ENCODE data around the gene TKFC.

Gene TKFC

DNA sequence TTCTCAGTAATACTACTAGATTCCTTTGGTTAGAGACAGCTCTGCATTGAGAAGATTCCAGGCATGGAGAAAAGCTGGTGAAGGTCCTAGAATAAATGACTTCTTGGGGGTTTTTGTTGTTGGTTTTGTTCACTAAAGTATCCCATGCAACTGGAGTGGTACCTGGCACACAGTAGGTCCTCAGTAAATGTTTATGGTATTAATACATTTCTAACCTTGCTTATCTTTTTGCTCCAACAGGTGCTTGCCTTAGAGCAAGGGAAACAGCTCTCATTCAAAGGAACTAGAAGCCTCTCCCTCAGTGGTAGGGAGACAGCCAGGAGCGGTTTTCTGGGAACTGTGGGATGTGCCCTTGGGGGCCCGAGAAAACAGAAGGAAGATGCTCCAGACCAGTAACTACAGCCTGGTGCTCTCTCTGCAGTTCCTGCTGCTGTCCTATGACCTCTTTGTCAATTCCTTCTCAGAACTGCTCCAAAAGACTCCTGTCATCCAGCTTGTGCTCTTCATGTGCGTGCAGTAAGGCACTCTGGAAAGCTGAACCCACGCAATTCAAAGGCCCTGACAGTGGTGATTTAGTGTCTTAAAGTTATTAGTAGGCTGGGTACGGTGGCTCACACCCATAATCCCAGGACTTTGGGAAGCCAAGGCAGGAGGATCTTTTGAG, 31.1 kb downstream of the TKFC start:
- Histone ChIP-seq H3K27me3 (ENCODE audit: insufficient read depth, low read depth) (no peaks in the 10 kb centered on the region), H3K36me3 (ENCODE audit: insufficient read depth) (peaks cover 21% of the 10 kb centered on the region; the same call in 1 of the 2 replicates), H4K20me1 (ENCODE audit: insufficient read depth) (no peaks in the 10 kb centered on the region), H3K4me2 (no peak overlapping the region), H3K4me3 (IDR thresholded peaks at IDR 0.05; ENCODE audit: insufficient read depth, low read depth, low read length) (no peak overlapping the region), H3K4me1 (ENCODE audit: low read depth, poor library complexity, severe bottlenecking) (peaks cover 74% of the 10 kb centered on the region), H3K27ac (peak overlapping the region; percentile 13; the same call in 1 of the 2 replicates), H2AFZ (ENCODE audit: low read depth) (no peak overlapping the region), H3K79me2 (ENCODE audit: insufficient read depth, low read depth) (peaks cover 50% of the 10 kb centered on the region), H3K9ac (no peak overlapping the region)
- TF ChIP-seq CTCF (conservative IDR thresholded peaks at IDR 0.05; ENCODE audit: low read depth, low read length) = no peak

GRCh38 chr11:61367406-61367805, 34.4 kb downstream of the TKFC start:
- no peak overlapping the region for H2AFZ ChIP-seq (ENCODE audit: low read depth)
- TF ChIP-seq CTCF (conservative IDR thresholded peaks at IDR 0.05; ENCODE audit: low read depth, low read length) = no peak
- H3K36me3 ChIP-seq (ENCODE audit: insufficient read depth) = peaks cover 21% of the 10 kb centered on the region; the same call in 1 of the 2 replicates
- H4K20me1 ChIP-seq (ENCODE audit: insufficient read depth) = no peaks in the 10 kb centered on the region
- H3K27ac ChIP-seq = peak overlapping the region; percentile 99
- H3K4me1 ChIP-seq (ENCODE audit: low read depth, poor library complexity, severe bottlenecking) = peaks cover 88% of the 10 kb centered on the region
- peaks cover 25% of the 10 kb centered on the region for H3K79me2 ChIP-seq (ENCODE audit: insufficient read depth, low read depth)
- no peaks in the 10 kb centered on the region for H3K27me3 ChIP-seq (ENCODE audit: insufficient read depth, low read depth)
- no peak overlapping the region for H3K4me3 ChIP-seq (IDR thresholded peaks at IDR 0.05; ENCODE audit: insufficient read depth, low read depth, low read length)
- peak overlapping the region; percentile 72; the same call in 1 of the 2 replicates for H3K4me2 ChIP-seq
- no peak overlapping the region for H3K9ac ChIP-seq

DNA sequence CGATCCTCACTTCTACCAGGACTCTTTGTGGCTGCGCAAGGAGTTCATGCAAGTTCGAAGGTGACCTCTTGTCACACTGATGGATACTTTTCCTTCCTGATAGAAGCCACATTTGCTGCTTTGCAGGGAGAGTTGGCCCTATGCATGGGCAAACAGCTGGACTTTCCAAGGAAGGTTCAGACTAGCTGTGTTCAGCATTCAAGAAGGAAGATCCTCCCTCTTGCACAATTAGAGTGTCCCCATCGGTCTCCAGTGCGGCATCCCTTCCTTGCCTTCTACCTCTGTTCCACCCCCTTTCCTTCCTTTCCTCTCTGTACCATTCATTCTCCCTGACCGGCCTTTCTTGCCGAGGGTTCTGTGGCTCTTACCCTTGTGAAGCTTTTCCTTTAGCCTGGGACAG, 35.6 kb downstream of the TKFC start:
- Histone ChIP-seq H3K4me2 (peak overlapping the region; percentile 72), H3K27me3 (ENCODE audit: insufficient read depth, low read depth) (no peaks in the 10 kb centered on the region), H4K20me1 (ENCODE audit: insufficient read depth) (no peaks in the 10 kb centered on the region), H3K9ac (peak overlapping the region; percentile 83), H3K36me3 (ENCODE audit: insufficient read depth) (peaks cover 21% of the 10 kb centered on the region; the same call in 1 of the 2 replicates), H3K4me1 (ENCODE audit: low read depth, poor library complexity, severe bottlenecking) (peaks cover 81% of the 10 kb centered on the region), H3K4me3 (IDR thresholded peaks at IDR 0.05; ENCODE audit: insufficient read depth, low read depth, low read length) (no peak overlapping the region), H3K27ac (peak overlapping the region; percentile 99), H2AFZ (ENCODE audit: low read depth) (no peak overlapping the region), H3K79me2 (ENCODE audit: insufficient read depth, low read depth) (peaks cover 12% of the 10 kb centered on the region; the same call in 1 of the 2 replicates)
- no peak for TF ChIP-seq CTCF (conservative IDR thresholded peaks at IDR 0.05; ENCODE audit: low read depth, low read length)

DNA sequence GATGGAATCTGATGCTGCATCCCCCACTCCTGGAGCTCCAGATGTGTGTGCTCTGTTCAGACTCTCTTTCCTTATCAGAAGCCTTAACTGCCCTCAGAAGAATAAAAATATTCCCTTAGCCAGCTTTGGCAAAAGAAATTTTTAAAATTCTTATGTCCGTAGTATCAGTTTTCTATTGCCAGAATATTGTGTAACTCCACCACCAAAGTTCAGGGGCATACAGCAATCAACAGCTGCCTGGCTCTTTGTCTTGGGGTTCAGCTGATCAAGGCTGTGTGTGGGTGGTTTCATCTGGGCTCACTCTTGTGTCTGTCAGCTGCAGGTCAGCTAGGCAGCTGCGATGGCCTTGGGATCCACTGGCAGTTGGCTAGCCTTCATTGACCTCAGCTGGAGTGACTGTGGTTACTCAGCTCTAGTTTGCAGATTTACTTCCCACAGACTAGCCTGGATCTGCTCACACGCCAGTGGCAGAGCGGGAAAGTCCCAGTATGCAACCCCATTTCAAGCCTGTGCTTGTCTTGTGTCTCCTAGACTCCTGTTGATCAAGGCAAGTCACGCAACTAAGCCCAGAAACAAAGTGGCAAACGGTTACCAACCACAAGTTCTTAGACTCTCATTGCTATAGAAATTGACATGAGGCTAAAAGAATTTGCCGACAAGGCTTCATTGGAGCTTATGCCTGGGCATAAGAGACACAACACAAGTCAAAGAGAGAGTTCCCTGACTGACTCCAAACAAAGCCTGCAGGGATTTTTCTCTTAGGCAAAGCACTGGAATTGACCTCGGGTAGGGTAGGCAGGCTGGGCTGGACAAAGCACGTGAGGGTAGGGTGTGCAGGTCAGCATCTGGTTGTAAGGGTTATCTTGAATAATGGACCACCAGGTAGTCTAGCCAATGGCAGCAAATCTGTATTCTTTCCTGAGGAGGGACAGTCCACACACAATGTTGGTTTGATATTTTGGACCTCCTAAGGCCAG, 36.6 kb downstream of the TKFC start:
- H3K27me3 ChIP-seq (ENCODE audit: insufficient read depth, low read depth) = no peaks in the 10 kb centered on the region
- peaks cover 18% of the 10 kb centered on the region; the same call in 1 of the 2 replicates for H3K36me3 ChIP-seq (ENCODE audit: insufficient read depth)
- TF ChIP-seq CTCF (conservative IDR thresholded peaks at IDR 0.05; ENCODE audit: low read depth, low read length) = no peak
- no peak overlapping the region for H3K4me3 ChIP-seq (IDR thresholded peaks at IDR 0.05; ENCODE audit: insufficient read depth, low read depth, low read length)
- peak overlapping the region; percentile 83 for H3K9ac ChIP-seq
- no peak overlapping the region for H2AFZ ChIP-seq (ENCODE audit: low read depth)
- H4K20me1 ChIP-seq (ENCODE audit: insufficient read depth) = no peaks in the 10 kb centered on the region
- peak overlapping the region; percentile 99 for H3K27ac ChIP-seq
- peak overlapping the region; percentile 72 for H3K4me2 ChIP-seq
- peaks cover 2% of the 10 kb centered on the region; the same call in 1 of the 2 replicates for H3K79me2 ChIP-seq (ENCODE audit: insufficient read depth, low read depth)
- peaks cover 76% of the 10 kb centered on the region for H3K4me1 ChIP-seq (ENCODE audit: low read depth, poor library complexity, severe bottlenecking)

All from KMS-11 (cell line).